Peyer's patch (tissue), 4 donors: ENCODE data around the gene SAMD4B.

Source experiments
- CTCF ChIP-seq, 6 experiments: fragments of 450-650 bp in 4 of 6; fragments of 200-600 bp in 2 of 6; sonication (generic) in 1 of 6; IDR thresholded peaks; one replicate each; pipeline ENCODE4 v1.5.1; 2017 to 2019; ENCODE audit warnings: antibody characterized with exemption in 6 of 6, mild to moderate bottlenecking in 3 of 6, moderate library complexity in 1 of 6
- POLR2A ChIP-seq, 2 donors: fragments of 450-650 bp; IDR thresholded peaks; one replicate each; pipeline ENCODE4 v1.5.1; 2017; ENCODE audit warnings: antibody characterized with exemption in 2 of 2, mild to moderate bottlenecking in 2 of 2, moderate library complexity in 2 of 2

GRCh38 chr19:39325778-39326665 lies 16.2 kb upstream of the SAMD4B start:
- TF ChIP-seq CTCF (IDR thresholded peaks at IDR 0.05) (no peak), POLR2A (IDR thresholded peaks at IDR 0.05) (no peak)
